HCT116 (cell line): ENCODE measurements around the gene UTRN. TPM values are rescaled to one million over a fixed set of nuclear protein-coding genes. Genes with fewer than 3 reads are reported as not detected.

Experiments
- ATAC-seq: fragments of 200-7000 bp; cut with Tn5 transposase; 2 replicates; pipeline ENCODE4 v1.9.1; 2020; ENCODE audit warnings: mild to moderate bottlenecking, moderate library complexity
- BruUV-seq: library from RNA; stranded (reverse); fragments of 400-500 nt; replicated peaks from 2 replicates; lab custom pipeline; 2021; lab: Mats Ljungman, UMichigan
- CTCF ChIA-PET: fragments of 300-600 bp; sonication (Branson Sonifier 250); formaldehyde crosslinking; loops from one replicate; lab custom pipeline; 2021; ENCODE audit warnings: antibody characterized with exemption; lab: Charles Lee
- POLR2A ChIA-PET: fragments of 300-600, 350-600 bp; sonication (Branson Sonifier 250); formaldehyde crosslinking; loops from one replicate; lab custom pipeline; 2021; ENCODE audit warnings: antibody characterized with exemption; lab: Charles Lee
- RAD21 ChIA-PET, 2 experiments: fragments of 300-600 bp; sonication (Branson Sonifier 250); formaldehyde crosslinking; loops; one replicate each; lab custom pipeline; 2023; ENCODE audit warnings: low total read pairs in 2 of 2; ENCODE audit not compliant: uncharacterized antibody in 2 of 2, unreplicated experiment in 2 of 2, low non-redundant PET in 1 of 2; lab: Charles Lee
- DNase-seq: peaks from one replicate; pipeline ENCODE4 v3.0.0-alpha.2; 2010; ENCODE audit warnings: low read depth, low spot score
- H2AFZ ChIP-seq: fragments of 200-600 bp; shearing (Covaris generic), sonication (generic); 2 replicates; pipeline ENCODE4 v1.6.1; 2017; ENCODE audit warnings: low read depth, mixed run types, mixed read lengths, antibody characterized with exemption, low read length; ENCODE audit not compliant: poor library complexity, severe bottlenecking
- H3K27ac ChIP-seq: 2 replicates; pipeline ENCODE4 v1.5.1; 2012; ENCODE audit warnings: low read depth, low read length
- H3K27me3 ChIP-seq: fragments of 200-600 bp; sonication (generic); 2 replicates; pipeline ENCODE4 v1.6.1; 2016; ENCODE audit warnings: mixed run types, low read length, mixed read lengths; ENCODE audit not compliant: insufficient read depth
- H3K36me3 ChIP-seq, 2 experiments: fragments of 200-500 bp in 1 of 2; fragments of 200-600 bp in 1 of 2; sonication (Bioruptor generic) in 1 of 2; sonication (generic) in 1 of 2; 2 replicates each; pipeline versions ENCODE4 v1.5.1 to v1.6.1; 2014 to 2016; ENCODE audit warnings: low read length in 2 of 2, inconsistent platforms in 1 of 2, mixed read lengths in 1 of 2, mixed run types in 1 of 2; ENCODE audit not compliant: insufficient read depth in 2 of 2, control insufficient read depth in 1 of 2
- H3K4me1 ChIP-seq, 2 experiments: fragments of 200-600 bp in 1 of 2; sonication (generic) in 1 of 2; 2 replicates each; pipeline versions ENCODE4 v1.5.1 to v1.6.1; 2012 to 2017; ENCODE audit warnings: low read length in 2 of 2, inconsistent platforms in 1 of 2, mild to moderate bottlenecking in 1 of 2, mixed read lengths in 1 of 2, mixed run types in 1 of 2, moderate library complexity in 1 of 2; ENCODE audit not compliant: insufficient read depth in 2 of 2, control insufficient read depth in 1 of 2
- H3K4me2 ChIP-seq: fragments of 200-600 bp; sonication (generic); 2 replicates; pipeline ENCODE4 v1.6.1; 2017; ENCODE audit warnings: mixed run types, low read length, mixed read lengths
- H3K4me3 ChIP-seq, 2 experiments: fragments of 200-600 bp in 1 of 2; sonication (generic) in 1 of 2; replicated peaks in 1 of 2; 2 replicates each; pipeline ENCODE4 v1.5.1; 2011 to 2016; ENCODE audit warnings: low read length in 2 of 2, control low read depth in 1 of 2, low read depth in 1 of 2, mild to moderate bottlenecking in 1 of 2, mixed read lengths in 1 of 2, mixed run types in 1 of 2
- H3K79me2 ChIP-seq: fragments of 200-600 bp; sonication (generic); 2 replicates; pipeline ENCODE4 v1.6.1; 2017; ENCODE audit warnings: mild to moderate bottlenecking, mixed run types, low read length, moderate library complexity, mixed read lengths; ENCODE audit not compliant: insufficient read depth
- H3K9ac ChIP-seq: fragments of 200-600 bp; sonication (generic); 2 replicates; pipeline ENCODE4 v1.6.1; 2016; ENCODE audit warnings: low read length, mixed read lengths
- H3K9me2 ChIP-seq: fragments of 200-600 bp; sonication (generic), shearing (Covaris generic); 2 replicates; pipeline ENCODE4 v1.6.1; 2017; ENCODE audit warnings: mixed run types, mild to moderate bottlenecking, moderate library complexity; ENCODE audit not compliant: insufficient read depth
- H3K9me3 ChIP-seq, 2 experiments: fragments of 200-500 bp in 1 of 2; fragments of 200-600 bp in 1 of 2; sonication (Bioruptor generic) in 1 of 2; sonication (generic) in 1 of 2; 2 replicates each; pipeline ENCODE4 v1.6.1; 2014 to 2017; ENCODE audit warnings: low read length in 2 of 2, mixed read lengths in 2 of 2, inconsistent platforms in 1 of 2, low read depth in 1 of 2, mild to moderate bottlenecking in 1 of 2, mixed run types in 1 of 2, moderate library complexity in 1 of 2; ENCODE audit not compliant: control insufficient read depth in 1 of 2, insufficient read depth in 1 of 2
- H4K20me1 ChIP-seq: fragments of 200-600 bp; sonication (generic), shearing (Covaris generic); 2 replicates; pipeline ENCODE4 v1.6.1; 2017; ENCODE audit warnings: mixed run types, mild to moderate bottlenecking, moderate library complexity; ENCODE audit not compliant: insufficient read depth
- ATF3 ChIP-seq: IDR thresholded peaks from 2 replicates; pipeline ENCODE4 v1.6.1; 2012
- CEBPB ChIP-seq: IDR thresholded peaks from 2 replicates; pipeline ENCODE4 v1.6.1; 2012; ENCODE audit warnings: low read depth
- EZH2phosphoT487 ChIP-seq: fragments of 200-600 bp; IDR thresholded peaks from 2 replicates; pipeline ENCODE4 v1.6.1; 2018; ENCODE audit warnings: antibody characterized with exemption, borderline replicate concordance
- FOSL1 ChIP-seq: IDR thresholded peaks from 2 replicates; pipeline ENCODE4 v1.6.1; 2012; ENCODE audit warnings: low read depth
- POLR2AphosphoS5 ChIP-seq: IDR thresholded peaks from 2 replicates; pipeline ENCODE4 v1.6.1; 2011; ENCODE audit warnings: mild to moderate bottlenecking, low read depth, low read length, moderate library complexity
- TCF7L2 ChIP-seq: IDR thresholded peaks from 2 replicates; pipeline ENCODE4 v1.7.0; 2011; ENCODE audit warnings: borderline replicate concordance, inconsistent platforms; ENCODE audit not compliant: insufficient read depth, insufficient read length; ENCODE audit errors: extremely low read depth
- ZBTB33 ChIP-seq: IDR thresholded peaks from 2 replicates; pipeline ENCODE4 v1.6.1; 2011; ENCODE audit warnings: mild to moderate bottlenecking, low read length, moderate library complexity; ENCODE audit not compliant: insufficient replicate concordance; ENCODE audit errors: extremely low read depth
- intact Hi-C: fragments of 100-400 bp; cut with micrococcal nuclease; formaldehyde crosslinking; loops from 2 replicates; pipeline ENCODE4 v1.10.0; 2022
- total RNA-seq: library from RNA; stranded (reverse); gene quantifications from one replicate; pipeline ENCODE4 v1.2.1, GENCODE V29; 2021; ENCODE audit not compliant: unreplicated experiment
- TF ChIP-seq, protein P1 (sequence below), 3 experiments: fragments of 200-600 bp in 1 of 3; sonication (generic) in 1 of 3; IDR thresholded peaks in 2 of 3; conservative IDR thresholded peaks in 1 of 3; 2 replicates each; pipeline ENCODE4 v1.5.1; 2012 to 2017; ENCODE audit warnings: low read depth in 2 of 3, low read length in 2 of 3, antibody characterized with exemption in 1 of 3, borderline replicate concordance in 1 of 3, control low read depth in 1 of 3, mild to moderate bottlenecking in 1 of 3, mixed read lengths in 1 of 3, mixed run types in 1 of 3, moderate library complexity in 1 of 3; ENCODE audit not compliant: insufficient read depth in 1 of 3

Gene UTRN
- total RNA-seq, 1 experiment from 2014 or later: 28.4 TPM

DNA sequence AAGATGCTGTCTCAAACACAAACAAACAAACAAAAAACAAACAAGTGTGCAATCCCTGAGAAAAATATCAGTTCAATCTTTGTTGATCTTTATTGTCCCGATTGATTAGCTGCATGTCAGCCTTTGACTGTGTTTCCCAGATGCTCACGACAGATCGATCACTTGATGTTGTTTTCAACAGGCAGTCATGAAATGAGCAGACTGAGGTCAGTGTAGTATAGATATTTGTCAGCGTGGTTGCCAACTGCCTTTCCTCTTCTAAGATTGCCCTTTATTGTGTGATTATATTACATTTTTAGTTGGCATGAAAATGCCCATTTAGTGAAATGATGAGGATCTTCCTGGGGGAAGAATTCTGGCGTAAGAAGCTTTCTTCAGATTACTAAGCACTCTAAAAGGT, 25.6 kb downstream of the UTRN start:
- ChIA-PET CTCF (no interaction called here), RAD21 (no interaction called here), POLR2A (no interaction called here)
- Histone ChIP-seq H3K9me3 (no peaks in the 10 kb centered on the region), H3K79me2 (no peaks in the 10 kb centered on the region), H3K4me1 (peaks cover 4 to 6% of the 10 kb centered on the region in 2 experiments; a peak in 2 of 4 replicates), H4K20me1 (no peaks in the 10 kb centered on the region), H3K4me3 (no peak overlapping the region), H3K27me3 (no peaks in the 10 kb centered on the region), H3K36me3 (no peaks in the 10 kb centered on the region), H2AFZ (no peak overlapping the region), H3K27ac (no peak overlapping the region), H3K9ac (no peak overlapping the region), H3K4me2 (no peak overlapping the region), H3K9me2 (no peaks in the 10 kb centered on the region)
- no peak for DNase-seq
- no peak for ATAC-seq
- BruUV-seq: no TSS peak
- intact Hi-C loops: no loop called here
- TF ChIP-seq POLR2AphosphoS5 (no peak), CEBPB (no peak), FOSL1 (no peak), ZBTB33 (no peak), TCF7L2 (no peak), EZH2phosphoT487 (no peak), ATF3 (no peak)
- TF ChIP-seq, protein P1, sequence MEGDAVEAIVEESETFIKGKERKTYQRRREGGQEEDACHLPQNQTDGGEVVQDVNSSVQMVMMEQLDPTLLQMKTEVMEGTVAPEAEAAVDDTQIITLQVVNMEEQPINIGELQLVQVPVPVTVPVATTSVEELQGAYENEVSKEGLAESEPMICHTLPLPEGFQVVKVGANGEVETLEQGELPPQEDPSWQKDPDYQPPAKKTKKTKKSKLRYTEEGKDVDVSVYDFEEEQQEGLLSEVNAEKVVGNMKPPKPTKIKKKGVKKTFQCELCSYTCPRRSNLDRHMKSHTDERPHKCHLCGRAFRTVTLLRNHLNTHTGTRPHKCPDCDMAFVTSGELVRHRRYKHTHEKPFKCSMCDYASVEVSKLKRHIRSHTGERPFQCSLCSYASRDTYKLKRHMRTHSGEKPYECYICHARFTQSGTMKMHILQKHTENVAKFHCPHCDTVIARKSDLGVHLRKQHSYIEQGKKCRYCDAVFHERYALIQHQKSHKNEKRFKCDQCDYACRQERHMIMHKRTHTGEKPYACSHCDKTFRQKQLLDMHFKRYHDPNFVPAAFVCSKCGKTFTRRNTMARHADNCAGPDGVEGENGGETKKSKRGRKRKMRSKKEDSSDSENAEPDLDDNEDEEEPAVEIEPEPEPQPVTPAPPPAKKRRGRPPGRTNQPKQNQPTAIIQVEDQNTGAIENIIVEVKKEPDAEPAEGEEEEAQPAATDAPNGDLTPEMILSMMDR (IDR thresholded peaks at IDR 0.05 in 2 of 3, conservative IDR thresholded peaks at IDR 0.05 in 1 of 3; ENCODE audit: borderline replicate concordance in 1 of 3, insufficient read depth in 1 of 3, low read depth in 2 of 3, low read length in 2 of 3): no peak
